Activated T-cell treated with anti-CD3 and anti-CD28 coated beads for 48 hours (primary cell): ENCODE results near the gene CAMK2A.

Source experiments
- DNase-seq: peaks from one replicate; pipeline ENCODE4 v3.0.0-alpha.2; 2020; ENCODE audit warnings: low read depth

The CAMK2A gene

DNA sequence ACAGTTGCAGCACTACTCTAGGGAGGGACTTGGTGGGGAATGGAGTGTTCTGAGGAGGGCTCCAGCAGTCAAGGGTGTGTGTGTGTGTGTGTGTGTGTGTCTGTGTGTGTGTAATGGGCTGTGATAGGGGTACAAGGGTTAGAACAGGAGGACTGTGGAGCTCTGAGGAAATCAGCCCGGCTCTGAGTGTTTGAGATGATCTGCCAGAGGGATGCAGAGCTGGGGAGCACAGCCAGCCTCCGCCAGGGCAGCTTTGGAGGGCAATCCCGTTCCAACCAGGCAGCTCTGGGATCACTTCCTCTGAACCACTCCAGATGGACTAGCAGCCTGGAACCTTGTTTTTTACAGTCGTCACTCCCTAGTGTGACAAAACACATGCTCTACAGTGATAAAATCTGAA is 102.7 kb downstream of the CAMK2A start:
- no peak for DNase-seq

- no peak for DNase-seq
Observed at GRCh38 chr5:150186137-150186536, 103.4 kb downstream of the CAMK2A start.

DNA sequence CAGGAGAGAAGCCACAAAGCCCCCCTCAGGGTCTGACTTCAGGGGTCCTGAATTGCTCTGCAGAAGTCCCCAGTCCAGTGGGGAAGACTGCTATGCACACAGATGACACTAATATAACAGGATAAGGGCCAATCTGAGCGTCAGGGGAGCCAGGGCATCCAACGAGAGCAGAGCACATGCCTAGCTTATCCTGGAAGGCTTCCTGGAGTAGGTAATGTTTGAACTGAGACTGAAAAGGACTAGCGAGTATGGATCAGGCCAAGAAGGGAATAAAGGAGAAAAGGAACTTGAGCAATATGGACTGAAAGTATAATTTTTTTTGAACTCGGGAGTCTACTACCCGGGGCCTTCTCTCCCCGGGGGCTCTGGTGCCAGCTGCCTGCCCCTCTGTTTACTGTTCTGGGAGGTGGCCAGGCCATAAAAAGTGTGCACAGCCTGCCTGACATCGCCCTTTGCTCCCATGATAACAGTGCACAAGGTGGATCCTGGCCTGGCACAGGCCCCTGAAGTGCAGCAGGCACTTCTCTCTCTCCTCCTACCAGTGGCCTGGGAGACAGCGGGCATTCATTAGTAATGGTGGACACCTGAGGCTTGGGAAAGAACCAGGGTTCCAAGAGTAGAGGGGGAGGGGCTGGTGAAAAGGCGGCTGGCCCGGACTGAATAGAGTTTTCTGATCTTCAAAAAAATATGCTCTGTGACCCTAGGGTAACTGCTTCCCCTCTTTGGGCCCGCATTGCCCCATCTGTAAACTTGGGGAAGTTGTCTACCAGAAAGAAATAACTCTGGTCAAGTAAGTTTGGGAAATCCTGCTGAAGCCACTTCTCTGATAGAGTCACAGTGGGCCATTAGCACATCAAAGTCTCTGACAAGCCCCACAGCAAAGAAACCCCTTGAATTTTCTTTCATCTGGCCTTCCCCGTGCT is 104.3 kb downstream of the CAMK2A start:
- no peak for DNase-seq

DNA sequence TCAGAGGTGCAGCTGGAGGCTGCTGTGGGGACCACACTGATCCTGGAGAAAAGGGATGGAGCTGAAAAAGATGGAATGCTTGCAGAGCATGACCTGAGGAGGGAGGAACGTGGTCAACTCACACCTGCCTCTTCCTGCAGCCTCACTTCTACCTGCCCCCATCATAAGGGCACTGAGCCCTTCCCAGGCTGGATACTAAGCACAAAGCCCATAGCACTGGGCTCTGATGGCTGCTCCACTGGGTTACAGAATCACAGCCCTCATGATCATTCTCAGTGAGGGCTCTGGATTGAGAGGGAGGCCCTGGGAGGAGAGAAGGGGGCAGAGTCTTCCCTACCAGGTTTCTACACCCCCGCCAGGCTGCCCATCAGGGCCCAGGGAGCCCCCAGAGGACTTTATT is 105.6 kb downstream of the CAMK2A start:
- no peak for DNase-seq

GRCh38 chr5:150183436-150183835 is 106.1 kb downstream of the CAMK2A start:
- DNase-seq, result no peak

GRCh38 chr5:150182774-150183173 is 106.8 kb downstream of the CAMK2A start:
- DNase-seq, result no peak

DNA sequence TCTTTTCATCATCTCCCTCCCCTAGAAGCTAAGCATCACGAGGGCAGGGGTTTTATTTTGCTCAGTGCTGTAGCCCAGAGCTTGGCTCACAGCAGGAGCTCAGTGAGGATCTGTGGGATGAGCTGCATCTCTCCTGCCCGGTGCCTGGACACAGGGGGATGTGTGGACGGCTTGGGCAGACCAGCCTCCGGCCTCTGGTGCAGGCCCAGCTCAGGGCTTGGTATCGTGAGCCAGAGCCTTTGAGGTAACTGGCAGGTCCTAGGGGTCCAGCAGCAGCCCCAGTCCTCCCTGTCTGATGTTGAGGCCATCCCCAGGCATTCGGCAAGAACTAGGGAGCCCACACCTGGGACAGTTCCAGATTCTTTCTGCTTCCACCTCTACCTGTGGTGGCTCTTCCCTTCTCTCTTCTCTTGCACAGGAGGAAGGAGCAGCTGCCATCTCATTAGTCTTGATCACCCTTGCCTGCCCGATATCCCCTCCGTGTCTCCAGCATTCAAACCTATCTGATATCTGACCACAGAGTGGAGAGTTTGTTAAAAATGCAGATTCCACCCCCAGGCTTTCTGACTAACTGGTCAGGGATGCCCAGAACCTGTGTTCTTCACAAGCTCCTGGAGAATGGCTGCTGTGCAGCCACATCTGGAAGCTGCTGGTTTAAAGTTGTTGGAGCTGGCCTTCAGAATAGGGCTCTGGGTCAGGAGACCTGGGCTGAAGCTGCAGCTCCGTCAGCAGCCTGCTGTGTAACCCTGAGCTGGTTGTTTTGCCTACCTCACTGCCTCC is 107.6 kb downstream of the CAMK2A start:
- DNase-seq, result no peak

- no peak for DNase-seq
Observed at GRCh38 chr5:150181027-150181426, 108.5 kb downstream of the CAMK2A start.

- DNase-seq, result no peak
Observed at GRCh38 chr5:150180241-150181026, 109.1 kb downstream of the CAMK2A start.

GRCh38 chr5:150179019-150179620 is 110.5 kb downstream of the CAMK2A start:
- no peak for DNase-seq

- no peak for DNase-seq
Observed at GRCh38 chr5:150178262-150178661, 111.3 kb downstream of the CAMK2A start.

GRCh38 chr5:150177721-150178120 is 111.9 kb downstream of the CAMK2A start:
- DNase-seq, result no peak

- DNase-seq, result no peak
Observed at GRCh38 chr5:150176745-150177477, 112.7 kb downstream of the CAMK2A start.

DNA sequence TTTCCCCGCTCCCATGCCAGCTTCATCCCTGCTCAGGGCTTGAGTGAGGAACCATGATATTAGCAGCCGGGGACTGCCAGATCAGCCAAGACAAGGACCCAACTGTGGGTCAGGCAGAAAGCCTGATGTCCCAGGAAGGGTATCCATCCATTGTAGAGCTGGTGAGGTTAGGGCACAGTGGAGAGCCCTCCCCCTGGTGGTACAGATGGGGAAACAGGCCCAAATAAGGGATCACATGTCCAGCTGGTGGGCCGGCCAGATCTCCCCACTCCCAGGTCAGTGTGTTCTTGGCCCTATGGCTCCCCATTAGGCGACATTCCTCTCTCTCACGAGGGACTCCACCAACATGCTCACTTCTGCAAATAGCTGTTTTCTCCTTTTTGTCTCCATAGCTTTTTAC is 114.0 kb downstream of the CAMK2A start:
- DNase-seq, result no peak

DNA sequence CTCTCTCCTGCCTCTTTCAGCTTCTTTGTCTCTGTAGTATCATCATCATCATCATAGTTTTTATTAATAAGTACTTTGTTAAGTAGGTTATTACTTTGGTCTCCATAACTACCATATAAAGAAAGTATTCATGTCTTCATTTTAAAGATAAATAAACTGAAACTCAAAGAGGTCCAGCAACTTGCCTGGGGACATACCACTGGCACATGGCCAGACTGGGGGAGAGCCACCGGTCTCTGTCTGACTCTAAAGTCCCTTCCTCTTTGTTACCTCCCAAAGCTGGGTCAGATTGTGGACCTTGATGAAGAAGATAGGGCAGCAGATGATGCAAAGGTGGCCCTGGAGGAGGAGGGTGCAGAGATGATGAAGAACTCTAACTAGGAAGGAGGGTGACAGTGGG is 114.5 kb downstream of the CAMK2A start:
- no peak for DNase-seq

GRCh38 chr5:150174285-150174684 is 115.3 kb downstream of the CAMK2A start:
- no peak for DNase-seq

- no peak for DNase-seq
Observed at GRCh38 chr5:150173161-150173560, 116.4 kb downstream of the CAMK2A start.

GRCh38 chr5:150172556-150172955 is 117.0 kb downstream of the CAMK2A start:
- no peak for DNase-seq

DNA sequence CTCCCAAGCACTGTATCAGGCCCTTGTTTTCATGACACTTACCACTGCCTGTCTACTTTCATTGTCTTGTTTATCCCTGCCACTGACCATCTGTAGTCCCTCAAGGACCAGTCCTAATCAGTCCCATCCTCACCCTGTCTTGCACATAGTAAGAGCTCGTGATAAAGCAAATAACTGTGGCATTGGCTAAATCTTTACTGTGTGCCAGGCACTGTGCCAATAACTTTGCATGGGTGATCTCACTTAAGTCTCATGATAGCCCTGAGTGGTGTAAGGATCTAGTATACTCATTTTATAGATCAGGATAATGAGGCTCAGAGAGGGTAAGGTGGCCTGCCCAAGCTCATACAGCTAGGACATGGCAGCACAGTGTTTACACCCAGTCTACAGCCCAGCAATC is 117.4 kb downstream of the CAMK2A start:
- DNase-seq, result no peak
